ENCODE measurements around the gene MAPK12.

GRCh38 chr22:50274771-50275170 is 13.3 kb upstream of the MAPK12 start:
- TF ChIP-seq CHD1 (IDR thresholded peaks at IDR 0.05; ENCODE audit: low read depth, low read length) (no peak), RFX5 (IDR thresholded peaks at IDR 0.05; ENCODE audit: low read depth, low read length) (no peak), BHLHE40 (IDR thresholded peaks at IDR 0.05; ENCODE audit: low read depth, low read length) (no peak), POLR2A (IDR thresholded peaks at IDR 0.05; ENCODE audit: low read depth, low read length) (no peak), CEBPB (IDR thresholded peaks at IDR 0.05; ENCODE audit: low read depth, low read length) (no peak), RCOR1 (IDR thresholded peaks at IDR 0.05; ENCODE audit: insufficient replicate concordance, low read length) (no peak), SMC3 (IDR thresholded peaks at IDR 0.05; ENCODE audit: low read depth, low read length) (no peak), MXI1 (IDR thresholded peaks at IDR 0.05; ENCODE audit: borderline replicate concordance, low read depth, low read length) (no peak), FOS (IDR thresholded peaks at IDR 0.05; ENCODE audit: low read depth, low read length) (no peak)
- TF ChIP-seq, protein P1, sequence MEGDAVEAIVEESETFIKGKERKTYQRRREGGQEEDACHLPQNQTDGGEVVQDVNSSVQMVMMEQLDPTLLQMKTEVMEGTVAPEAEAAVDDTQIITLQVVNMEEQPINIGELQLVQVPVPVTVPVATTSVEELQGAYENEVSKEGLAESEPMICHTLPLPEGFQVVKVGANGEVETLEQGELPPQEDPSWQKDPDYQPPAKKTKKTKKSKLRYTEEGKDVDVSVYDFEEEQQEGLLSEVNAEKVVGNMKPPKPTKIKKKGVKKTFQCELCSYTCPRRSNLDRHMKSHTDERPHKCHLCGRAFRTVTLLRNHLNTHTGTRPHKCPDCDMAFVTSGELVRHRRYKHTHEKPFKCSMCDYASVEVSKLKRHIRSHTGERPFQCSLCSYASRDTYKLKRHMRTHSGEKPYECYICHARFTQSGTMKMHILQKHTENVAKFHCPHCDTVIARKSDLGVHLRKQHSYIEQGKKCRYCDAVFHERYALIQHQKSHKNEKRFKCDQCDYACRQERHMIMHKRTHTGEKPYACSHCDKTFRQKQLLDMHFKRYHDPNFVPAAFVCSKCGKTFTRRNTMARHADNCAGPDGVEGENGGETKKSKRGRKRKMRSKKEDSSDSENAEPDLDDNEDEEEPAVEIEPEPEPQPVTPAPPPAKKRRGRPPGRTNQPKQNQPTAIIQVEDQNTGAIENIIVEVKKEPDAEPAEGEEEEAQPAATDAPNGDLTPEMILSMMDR (conservative IDR thresholded peaks at IDR 0.05; ENCODE audit: low read depth, low read length) = no peak
- TF ChIP-seq, protein P2, sequence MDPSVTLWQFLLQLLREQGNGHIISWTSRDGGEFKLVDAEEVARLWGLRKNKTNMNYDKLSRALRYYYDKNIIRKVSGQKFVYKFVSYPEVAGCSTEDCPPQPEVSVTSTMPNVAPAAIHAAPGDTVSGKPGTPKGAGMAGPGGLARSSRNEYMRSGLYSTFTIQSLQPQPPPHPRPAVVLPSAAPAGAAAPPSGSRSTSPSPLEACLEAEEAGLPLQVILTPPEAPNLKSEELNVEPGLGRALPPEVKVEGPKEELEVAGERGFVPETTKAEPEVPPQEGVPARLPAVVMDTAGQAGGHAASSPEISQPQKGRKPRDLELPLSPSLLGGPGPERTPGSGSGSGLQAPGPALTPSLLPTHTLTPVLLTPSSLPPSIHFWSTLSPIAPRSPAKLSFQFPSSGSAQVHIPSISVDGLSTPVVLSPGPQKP (IDR thresholded peaks at IDR 0.05; ENCODE audit: borderline replicate concordance, low read depth, low read length) = no peak
